A673 (cell line): ENCODE data around the gene CILP.

Experiments
- CTCF ChIP-seq: fragments of 300-800, 200-600 bp; sonication (generic); conservative IDR thresholded peaks from 2 replicates; pipeline ENCODE4 v1.5.1; 2017; ENCODE audit warnings: low read depth, mild to moderate bottlenecking, antibody characterized with exemption, low read length, moderate library complexity, mixed read lengths
- EZH2 ChIP-seq: fragments of 200-600 bp; sonication (generic); IDR thresholded peaks from 2 replicates; pipeline ENCODE4 v1.6.1; 2017; ENCODE audit warnings: borderline replicate concordance, low read depth, mild to moderate bottlenecking, mixed read lengths, antibody characterized with exemption, low read length; ENCODE audit not compliant: poor library complexity, severe bottlenecking

DNA sequence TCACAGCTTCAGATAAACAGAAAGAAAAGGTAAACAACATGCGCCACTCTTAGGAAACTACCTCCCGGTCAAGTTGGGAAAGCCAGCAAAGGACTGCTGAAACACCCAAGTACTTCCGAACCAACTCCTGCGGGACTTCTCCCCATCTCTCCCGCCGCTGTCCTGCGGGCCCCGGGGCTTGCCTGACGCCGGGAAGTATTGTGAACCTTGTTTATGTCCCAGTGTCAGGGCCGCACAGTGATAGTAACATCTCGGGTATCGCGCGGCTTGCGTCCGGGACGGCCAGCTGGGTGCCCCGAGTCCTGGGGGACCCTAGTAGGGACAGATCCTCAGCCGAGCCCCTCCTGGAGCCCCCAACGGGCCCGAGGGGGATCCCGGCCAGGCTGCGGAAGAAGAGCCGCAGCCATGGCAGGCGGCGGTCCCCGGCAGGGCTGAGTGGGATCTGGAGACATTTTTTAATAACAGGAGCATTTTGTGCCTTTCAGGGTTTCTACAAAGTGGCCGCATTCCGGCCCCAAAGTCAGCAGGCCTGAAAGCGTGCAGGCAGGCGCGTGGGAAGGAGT, 26.9 kb downstream of the CILP start:
- TF ChIP-seq CTCF: no peak
- no peak for TF ChIP-seq EZH2
